ENCODE data around the gene RPL32.
"Not testable (repeated sequence)": the region's sequence is repeated elsewhere in the genome, so short reads cannot be mapped to it uniquely, and the experiment has no call there.

The RPL32 gene

GRCh38 chr3:12803371-12803770 is 38.0 kb downstream of the RPL32 start:
- DNase-seq: no peak

- no peak for DNase-seq
Measured at GRCh38 chr3:12799525-12800440, 41.6 kb downstream of the RPL32 start.

- DNase-seq: no peak
Measured at GRCh38 chr3:12798559-12799179, 42.7 kb downstream of the RPL32 start.

DNA sequence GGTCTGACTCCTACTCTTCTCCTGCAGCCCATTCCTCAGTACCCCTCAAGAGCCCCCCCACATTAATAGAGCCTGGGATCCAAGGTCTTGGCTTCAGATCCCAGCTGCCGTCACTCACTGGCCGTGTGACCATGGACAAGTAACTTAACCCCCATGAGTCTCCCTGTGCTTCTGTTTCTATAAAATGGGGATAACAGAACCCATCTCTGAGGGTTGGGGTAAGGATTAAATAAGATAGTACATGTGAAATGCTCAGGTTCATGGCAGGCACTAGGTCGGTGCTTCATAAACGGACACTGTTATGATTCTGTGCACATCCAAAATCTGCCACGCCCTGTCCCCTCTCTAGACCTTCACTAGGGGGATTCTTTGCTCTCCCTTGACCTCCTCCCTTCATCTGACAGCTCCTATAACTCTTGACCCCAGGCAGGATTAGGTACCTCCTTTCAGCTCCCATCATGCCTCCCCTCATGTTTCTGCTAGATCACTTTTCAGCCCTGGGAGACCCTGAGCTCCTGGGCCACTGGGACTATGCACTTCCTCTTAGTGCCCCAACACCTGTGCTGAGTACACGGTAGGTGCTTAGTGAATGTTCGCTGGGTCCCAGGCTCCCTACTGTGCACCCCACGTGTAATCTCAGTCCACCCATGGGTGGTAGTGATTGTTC is 43.3 kb downstream of the RPL32 start:
- DNase-seq: no peak

DNA sequence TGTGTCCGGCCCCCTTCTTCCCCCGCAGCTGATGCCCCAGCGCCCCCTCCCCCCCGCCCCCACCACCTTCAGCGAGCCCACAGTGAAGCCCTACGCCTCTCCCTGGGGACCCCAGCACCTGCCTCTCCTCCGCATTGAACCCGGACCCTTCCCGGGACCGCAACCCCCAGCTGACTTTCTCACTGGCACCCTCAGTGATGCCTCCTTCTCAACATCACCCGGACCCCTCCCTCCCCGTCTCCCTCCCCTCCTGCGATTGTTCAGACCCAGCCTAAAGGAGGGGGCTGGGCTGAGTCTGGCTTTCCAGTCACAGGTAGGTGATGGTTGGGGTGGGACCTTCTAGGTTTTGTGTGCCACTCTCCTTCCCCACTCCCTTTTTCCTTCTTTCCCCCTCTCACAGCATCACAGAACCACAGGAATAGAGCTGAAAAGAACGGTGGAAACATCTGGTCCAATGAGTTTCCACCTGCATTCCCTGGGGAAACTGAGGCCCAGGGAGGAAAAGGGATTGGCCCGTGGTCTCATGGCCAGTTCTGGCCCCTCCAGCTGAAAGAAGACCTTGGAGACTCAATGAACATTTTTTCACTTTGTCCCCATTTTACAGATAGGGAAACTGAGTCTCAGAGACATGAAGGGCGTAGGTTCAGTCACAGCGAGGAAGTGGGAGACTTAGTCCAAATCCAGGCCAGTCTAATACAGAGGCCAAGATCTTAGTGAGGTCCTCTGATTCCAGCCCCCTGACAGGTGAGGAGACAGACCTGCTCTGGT is 44.1 kb downstream of the RPL32 start:
- no peak for DNase-seq

DNA sequence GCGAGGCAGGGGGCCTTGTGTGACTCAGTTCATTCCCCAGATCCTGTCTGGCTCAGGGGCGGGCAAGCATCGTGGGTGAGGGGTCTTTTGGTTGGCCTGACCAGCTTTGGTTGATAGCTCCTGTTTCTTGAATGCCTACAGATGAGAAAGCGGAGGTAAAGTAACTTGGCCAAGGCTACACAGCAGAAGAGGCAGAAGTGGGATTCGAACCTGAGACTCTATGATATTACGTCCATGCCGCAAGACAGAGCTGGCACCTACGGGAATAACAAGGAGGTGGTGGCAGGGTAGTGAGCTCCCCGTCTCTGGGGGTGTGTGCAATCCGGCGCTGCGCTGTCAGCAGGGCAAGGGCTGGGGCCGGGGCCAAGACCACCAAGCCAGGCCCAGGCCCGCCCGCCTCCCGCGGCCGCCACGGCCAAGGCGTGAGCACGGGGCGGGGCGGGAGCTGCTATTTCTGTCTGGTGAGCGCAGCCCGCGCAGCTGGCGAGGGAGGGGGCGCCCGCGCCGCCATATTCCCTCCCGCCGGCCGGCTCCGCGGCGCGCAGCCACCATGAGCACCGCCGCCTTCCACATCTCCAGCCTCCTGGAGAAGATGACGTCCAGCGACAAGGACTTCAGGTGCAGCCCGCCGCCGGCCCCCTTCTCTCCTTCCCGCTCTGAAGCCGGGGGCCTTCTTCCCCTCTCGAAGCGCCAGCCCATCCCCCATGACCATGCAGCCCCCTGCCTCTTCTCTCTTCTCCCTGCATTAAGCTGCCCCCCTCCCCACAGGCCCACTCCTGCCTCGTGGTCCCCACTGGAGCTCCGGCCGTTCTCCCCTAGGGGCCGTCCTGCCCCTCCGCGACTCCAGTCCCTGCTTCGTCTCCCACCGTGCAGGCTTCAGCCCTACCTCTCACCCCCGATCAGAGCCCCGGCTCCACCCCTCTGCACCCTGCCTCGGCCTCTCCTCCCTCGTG is 44.9 kb downstream of the RPL32 start, which contains the start of gene CAND2:
TSS of gene CAND2 (plus strand) at position 510 of the 953 bp plus-strand sequence. CDS start at position 551, 41 bp downstream.
- peak; percentile 38 for DNase-seq

- DNase-seq: no peak
Measured at GRCh38 chr3:12793701-12794100, 47.7 kb downstream of the RPL32 start.

- DNase-seq: no peak
Measured at GRCh38 chr3:12791430-12791829, 49.9 kb downstream of the RPL32 start.

DNA sequence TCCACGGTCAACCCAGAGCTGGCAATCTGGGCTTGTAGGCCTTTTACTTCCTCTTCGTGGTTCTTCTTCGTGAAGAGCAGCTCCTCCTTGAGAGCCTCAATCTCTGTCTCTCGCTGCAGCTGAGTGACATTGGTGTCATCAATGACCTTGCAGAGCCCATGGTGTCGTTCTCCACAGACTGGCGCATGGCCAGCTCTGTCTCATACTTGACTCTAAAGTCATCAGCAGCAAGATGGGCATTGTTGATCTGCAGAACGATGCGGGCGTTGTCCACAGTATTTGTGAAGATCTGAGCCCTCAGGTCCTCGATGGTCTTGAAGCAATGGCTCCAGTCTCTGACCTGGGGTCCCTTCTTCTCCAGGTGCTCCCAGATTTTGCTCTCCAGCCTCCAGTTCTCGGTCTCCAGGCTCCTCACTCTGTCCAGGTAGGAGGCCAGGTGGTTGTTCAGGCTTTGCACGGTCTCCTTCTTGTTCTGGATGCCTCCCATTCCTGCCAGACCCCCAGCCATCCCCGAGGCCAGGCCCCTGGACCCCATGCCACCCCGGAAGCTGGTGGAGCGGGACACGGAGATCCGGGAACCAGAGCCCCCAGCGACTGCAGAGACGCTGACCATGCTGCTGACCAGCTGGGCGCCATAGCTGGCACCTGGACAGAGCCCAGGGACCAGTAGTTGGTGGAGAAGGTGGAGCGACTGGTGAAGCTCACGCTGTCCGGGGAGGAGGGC is 53.2 kb downstream of the RPL32 start:
- not testable (repeated sequence) for DNase-seq

DNA sequence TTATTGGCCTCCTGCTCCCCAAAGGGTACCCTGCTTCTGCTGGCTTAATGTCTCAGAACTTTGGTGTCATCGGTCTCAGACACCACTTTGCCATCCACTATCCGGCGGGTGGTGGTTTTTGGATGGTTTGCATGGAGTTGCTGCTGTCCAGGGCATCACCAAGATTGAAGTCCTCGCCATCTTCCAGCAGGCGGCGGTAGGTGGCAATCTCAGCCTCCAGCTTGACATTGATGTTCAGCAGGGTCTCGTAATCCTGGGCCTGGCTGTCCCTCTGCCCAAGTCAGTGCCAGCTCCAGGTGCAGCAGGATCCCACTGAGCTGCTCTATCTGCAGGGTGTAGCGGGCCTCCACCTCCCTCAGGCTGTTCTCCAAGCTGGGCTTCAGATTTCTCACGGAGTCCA is 54.0 kb downstream of the RPL32 start:
- DNase-seq: peak; percentile 58

- DNase-seq: no peak
Measured at GRCh38 chr3:12785096-12785495, 56.3 kb downstream of the RPL32 start.
